NCI-H1930 (cell line): Measurements from ENCODE around the gene USP7.

Source experiments
- DNase-seq, 2 experiments: peaks; one replicate each; lab custom pipeline; 2025; lab: John Stamatoyannopoulos, UW

The USP7 gene

DNA sequence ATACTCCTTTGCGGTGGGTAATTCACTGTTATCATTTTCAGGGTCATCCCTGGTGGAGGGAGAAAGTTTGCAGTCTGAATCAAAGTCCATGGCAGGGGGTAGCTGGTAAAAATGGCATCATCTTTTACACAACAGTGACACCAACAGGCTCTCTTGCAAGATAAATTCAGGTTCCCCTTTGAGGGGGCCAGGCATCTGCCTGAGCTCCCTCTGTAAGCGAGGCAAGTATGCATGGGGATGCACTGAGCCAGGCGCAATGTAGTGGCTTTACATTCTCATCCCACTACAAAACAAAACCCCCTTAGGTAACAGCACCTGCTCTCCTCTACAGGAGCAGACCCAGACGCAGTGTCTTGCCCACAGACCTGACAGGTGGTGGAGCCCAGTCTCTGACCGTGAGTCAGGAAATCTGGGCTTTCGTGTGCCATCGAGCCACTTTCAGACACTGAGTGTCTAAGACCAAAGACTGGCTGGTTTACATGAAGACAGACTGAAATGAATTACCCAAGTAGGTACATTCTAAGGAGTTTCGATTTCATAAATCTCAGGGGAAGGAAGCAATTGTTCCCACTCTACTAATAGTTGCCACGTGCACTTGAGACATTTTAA lies 63.9 kb downstream of the USP7 start:
- DNase-seq: no peak

DNA sequence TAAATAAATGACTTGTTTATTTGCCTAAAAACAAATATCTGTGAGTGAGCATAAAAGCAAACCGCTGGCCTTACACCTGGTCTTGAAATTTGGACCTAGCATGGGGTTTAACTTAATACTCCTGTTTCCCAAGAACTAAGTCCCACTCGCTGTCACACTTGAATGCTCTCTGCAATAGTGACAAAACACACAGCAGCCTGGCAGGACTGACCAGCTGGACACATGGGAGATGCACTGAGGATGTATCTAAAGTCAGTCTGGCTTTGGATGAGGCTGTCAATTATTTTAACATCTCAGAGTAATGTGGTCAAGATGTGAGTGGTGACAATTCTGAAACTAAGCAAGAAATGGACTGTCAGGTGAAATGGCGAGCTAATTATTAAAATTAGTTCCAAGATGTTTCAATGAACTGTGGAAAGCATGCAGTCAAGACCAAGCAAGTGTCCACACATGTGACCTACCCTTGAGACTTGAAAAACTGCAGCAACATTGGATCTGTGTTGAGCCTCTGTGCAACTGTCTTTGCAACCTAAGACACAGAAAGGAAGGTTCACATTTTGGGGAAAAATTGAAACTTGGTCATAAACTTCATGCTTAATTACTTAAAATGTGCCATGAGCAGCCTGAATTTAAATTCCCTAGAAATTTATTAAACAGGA lies 64.9 kb downstream of the USP7 start:
- DNase-seq: no peak

GRCh38 chr16:8894736-8895334 lies 68.9 kb downstream of the USP7 start:
- DNase-seq: no peak

DNA sequence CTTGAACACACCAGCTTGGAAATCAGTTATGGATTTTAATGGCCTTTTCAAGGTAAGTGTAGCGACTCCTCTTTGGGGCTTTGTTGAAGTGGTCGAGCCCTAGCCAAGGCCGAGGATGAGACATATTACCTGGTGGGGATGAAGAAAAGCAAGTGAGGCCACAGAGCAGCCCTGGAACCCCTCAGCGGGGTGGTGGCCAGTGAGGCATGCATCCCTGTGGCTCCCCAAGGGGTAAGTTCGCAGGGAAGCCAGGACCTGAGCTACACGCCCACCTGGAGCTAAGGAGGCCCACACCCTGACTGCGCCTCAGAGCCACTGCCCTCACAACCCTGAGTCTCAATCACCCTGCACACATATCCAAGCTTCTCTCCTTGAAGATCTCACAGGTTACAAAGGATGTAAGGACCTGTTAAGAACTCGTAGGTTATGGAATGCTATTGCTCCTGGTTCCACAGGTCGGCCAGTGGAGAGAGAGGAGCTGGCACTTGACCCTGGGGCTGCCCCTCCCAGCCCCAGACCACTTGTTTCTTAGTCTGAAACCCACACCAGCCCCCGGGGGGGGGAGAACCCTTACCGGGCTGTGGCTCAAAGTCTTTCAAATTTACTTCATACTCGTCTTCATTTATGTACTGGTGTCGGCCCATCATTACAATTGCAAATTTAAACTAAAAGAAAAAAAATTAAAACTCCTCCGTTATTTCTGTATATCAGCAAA lies 69.6 kb downstream of the USP7 start:
- DNase-seq: no peak

DNA sequence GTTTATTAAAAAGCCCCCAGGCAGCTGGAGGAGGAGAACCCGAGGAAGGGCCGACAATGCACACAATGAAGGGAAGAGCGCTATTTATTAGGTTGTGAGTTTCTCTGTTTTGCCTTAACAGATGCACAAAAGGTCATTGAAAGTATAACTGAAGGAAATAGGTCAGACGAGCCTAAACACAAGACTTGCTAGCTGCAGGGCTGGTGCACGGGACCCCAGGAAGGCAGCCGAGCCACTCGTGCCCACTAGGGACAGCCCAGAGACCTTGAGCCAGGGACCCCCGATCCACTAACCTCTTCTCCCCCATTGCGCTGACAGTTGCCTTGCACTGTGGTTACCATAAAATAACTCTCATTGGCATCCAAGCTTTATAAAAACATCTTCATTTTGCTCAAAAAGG lies 70.3 kb downstream of the USP7 start:
- DNase-seq: no peak

DNA sequence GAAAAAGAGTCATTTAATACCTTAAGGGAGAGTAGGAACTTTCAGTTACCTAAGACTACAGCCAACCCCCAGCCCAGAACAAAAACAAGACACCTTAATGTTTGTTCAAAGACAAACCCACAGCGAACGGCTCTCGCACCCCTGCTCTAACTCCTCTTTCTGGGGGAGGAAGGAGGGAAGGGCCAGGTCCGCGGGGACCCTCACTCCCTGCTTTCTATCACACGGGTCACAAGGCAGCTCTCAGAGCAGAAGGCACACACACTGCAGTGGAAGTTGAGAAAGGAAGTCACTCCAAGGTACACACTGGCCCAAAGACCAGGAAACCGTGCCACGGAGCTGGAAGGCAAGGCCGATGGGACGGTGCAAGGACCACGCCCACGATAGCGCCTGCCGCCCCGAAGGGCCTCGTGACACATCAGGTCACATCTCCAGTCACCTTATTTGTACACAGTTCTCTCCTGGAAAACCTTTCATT lies 71.6 kb downstream of the USP7 start:
- DNase-seq: no peak

- no peak for DNase-seq
Measured at GRCh38 chr16:8890549-8890921, 73.2 kb downstream of the USP7 start.

- DNase-seq: no peak
Measured at GRCh38 chr16:8889893-8890548, 73.7 kb downstream of the USP7 start.

DNA sequence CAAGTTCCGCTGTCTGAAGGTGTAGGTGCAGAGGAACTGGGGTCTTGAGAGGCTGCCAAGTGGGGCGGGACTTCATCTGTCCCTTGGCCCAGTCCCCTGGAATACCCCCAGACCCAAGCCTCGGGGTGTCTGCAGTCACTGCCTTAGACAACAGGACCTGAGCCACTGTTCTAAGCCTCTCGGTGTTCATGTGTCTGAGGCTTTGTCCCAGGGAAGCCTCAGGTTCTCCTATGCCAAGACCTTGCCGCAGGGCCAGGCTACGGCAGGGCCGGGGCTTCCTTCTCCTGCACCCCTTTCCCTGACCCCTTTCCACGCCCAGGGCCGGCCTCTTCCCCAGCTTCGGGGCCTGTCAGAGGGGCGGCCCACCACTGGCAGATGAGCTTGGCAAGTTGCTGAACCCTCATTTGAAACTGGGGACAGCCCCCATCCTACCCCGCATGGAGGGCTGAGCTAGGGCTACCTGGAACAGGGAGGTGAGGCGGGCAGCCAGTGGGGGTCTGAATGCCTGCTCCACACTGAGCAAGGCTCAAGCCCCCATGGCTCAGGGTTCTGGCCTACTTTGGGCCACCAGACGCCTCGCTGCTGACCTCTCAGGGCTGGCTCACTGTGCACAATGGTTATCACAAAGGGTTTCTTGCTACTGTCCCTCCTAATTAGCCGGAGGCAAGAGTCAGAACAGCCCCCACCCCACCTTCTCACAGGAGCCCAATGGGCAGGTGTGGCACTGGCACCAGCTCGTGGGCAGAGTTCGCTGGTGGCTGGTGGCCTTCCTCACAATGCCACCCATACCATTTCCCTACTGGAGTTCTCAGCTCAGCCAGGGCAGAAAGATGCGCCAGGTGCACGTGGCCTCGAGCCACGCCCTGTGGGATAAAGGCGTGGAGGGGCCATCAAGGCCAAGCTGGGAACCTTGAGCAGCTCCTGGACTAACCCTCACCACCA lies 74.5 kb downstream of the USP7 start:
- DNase-seq: no peak

- no peak for DNase-seq
Measured at GRCh38 chr16:8887952-8888560, 75.7 kb downstream of the USP7 start.

DNA sequence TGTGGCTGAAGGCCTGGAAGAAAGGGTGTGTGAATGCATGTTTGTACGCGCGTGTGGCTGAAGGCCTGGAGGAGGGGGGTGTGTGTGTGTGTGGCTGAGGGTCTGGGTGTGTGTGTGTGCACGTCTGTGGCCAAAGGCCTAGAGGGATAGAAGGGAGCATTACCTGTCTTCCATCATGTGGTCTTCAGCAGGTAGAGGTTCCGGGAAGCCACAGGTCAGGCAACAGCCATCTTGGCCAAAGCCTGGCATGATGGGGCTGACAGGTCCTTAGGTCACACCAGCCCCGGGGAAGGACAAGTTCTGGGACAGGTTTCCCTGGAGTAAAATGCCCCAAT lies 76.3 kb downstream of the USP7 start:
- no peak for DNase-seq

DNA sequence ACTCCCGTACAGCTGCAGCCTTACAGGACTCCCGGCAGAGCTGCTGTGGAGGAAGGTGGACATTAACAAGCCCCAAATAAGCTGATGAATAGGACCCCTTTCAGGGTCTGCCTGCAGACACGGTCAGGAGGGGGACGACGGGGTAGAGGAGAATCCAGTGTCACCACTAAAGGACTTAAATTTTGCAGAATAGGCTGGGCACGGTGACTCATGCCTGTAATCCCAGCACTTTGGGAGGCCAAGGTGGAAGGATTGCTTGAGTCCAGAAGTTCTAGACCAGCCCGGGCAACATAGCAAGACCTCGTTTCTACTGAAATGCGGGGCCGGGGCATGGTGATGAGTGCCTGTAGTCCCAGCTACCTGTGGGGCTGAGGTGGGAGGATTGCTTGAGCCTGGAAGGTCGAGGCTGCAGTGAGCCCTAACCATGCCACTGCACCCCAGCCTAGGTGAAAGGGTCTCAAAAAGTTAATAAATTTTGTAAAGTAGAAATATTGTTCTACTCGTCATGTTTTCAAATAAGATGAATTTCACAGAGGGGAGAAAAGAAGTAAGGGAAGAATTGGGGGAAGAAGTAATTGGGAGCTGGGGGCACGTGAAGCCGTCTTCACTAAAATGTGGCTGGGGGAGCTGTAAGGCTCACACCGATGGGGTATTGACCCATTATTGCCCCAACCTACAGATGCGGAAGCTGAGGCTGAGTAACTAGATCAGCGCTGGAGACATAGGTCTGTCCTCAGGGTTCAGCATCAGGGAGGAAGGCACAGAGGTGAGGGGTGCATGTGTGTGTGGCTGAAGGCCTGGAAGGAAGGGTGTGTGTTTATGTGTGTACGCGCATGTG lies 76.9 kb downstream of the USP7 start:
- DNase-seq: no peak

- no peak for DNase-seq
Measured at GRCh38 chr16:8885674-8886592, 77.8 kb downstream of the USP7 start.

DNA sequence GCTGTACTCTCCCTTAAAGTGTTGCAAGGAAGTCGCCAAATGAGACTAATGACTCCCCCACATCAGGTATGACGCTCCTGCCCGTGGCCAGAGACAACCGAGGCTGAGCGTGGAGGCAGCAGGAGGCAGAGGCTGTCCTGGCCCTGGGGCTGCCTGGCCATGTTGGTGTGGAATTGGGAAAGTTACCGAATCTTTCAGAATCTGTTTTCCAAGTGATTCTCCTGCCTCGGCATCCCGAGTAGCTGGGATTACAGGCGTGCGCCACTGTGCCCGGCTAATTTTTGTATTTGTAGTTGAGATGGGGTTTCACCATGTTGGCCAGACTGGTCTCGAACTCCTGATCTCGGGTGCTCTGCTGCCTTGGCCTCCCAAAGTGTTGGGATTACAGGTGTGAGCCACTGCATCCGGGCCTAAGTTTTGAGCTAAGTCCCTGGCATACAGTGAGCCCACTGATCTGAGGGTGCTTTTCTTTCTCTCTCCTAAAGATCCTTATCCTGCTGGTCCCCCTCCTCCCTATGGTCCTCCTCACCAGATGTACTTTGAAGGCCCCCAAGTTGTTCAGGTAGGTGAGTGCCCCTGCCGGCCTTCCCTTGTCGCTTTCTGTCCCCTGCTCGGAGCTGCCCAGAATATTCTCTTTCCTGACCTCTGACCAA lies 80.9 kb downstream of the USP7 start:
- no peak for DNase-seq

- DNase-seq: no peak
Measured at GRCh38 chr16:8882041-8882617, 81.6 kb downstream of the USP7 start, which contains the start of gene LITAFD. Gene LITAFD (plus strand): TSS chr16:8882351. CDS start chr16:8884356, 2,005 bp downstream.

DNA sequence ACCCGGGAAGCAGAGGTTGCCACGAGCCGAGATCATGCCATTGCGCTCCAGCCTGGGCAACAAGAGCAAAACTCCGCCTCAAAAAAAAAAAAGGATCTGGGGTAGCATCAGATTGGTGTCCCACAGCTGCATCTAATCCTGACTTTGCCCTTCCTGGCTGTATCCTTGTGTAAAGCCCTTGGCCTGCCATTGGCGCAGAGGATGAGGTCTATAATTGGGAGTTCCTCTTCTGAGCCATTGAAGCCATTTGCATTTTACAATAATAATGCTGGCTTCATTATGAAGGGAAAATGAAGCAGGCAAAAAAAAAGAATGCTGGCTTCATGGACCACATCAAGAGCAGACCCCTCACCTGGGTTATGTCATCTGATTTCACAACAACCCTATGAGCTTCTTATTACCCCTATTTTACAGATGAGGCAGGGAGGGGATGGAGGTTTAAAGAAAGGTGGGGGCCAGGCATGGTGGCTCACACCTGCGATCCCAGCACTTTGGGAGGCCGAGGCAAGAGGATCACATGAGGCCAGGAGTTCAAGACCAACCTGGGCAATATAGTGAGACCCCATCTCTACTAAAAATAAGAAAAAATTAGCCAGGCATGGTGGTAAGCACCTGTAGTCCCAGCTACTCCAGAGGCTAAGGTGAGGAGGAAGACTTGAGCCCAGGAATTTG lies 82.7 kb downstream of the USP7 start:
- DNase-seq: no peak

DNA sequence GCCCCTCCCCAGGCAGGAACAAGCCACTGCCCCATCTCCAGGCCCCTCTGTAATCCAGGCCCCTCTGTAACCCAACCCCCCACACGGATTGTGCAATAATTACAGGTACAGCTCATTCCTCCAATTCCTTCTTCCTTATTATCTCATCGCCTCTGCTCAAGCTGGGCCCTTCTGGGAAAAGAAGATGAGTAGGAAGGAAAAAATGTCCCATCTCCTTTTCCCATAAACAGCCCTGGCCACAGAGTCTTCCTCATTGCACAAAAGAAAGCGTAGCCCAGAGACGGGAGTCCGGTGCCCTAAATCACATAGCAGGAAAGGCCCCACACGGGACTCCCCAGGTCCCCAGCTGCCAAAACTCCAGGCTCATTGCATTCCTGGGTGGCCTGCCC lies 85.2 kb downstream of the USP7 start:
- no peak for DNase-seq
